Liver (tissue), 9 donors: ENCODE results near the gene HOXD9. TPM values are rescaled to one million over a fixed set of nuclear protein-coding genes. Genes with fewer than 3 reads are reported as not detected.

Experiments
- DNase-seq: peaks from one replicate; pipeline ENCODE4 v3.0.0-alpha.2; 2017; ENCODE audit warnings: low spot score
- H3K27ac ChIP-seq, 2 donors: one replicate each; pipeline ENCODE4 v1.7.0; 2013; ENCODE audit warnings: inconsistent platforms in 2 of 2, low read length in 2 of 2, control low read depth in 1 of 2, low read depth in 1 of 2, mild to moderate bottlenecking in 1 of 2
- H3K27me3 ChIP-seq, 4 donors: one replicate each; pipeline versions ENCODE4 v1.6.1 to v1.7.0; 2013; ENCODE audit warnings: low read length in 3 of 4, inconsistent platforms in 1 of 4, mild to moderate bottlenecking in 1 of 4, moderate library complexity in 1 of 4; ENCODE audit not compliant: control insufficient read depth in 4 of 4, insufficient read depth in 4 of 4
- H3K36me3 ChIP-seq, 4 donors: one replicate each; pipeline versions ENCODE4 v1.6.1 to v1.7.0; 2013; ENCODE audit warnings: low read length in 3 of 4, mild to moderate bottlenecking in 3 of 4, low read depth in 1 of 4, moderate library complexity in 1 of 4; ENCODE audit not compliant: control insufficient read depth in 4 of 4, insufficient read depth in 3 of 4
- H3K4me1 ChIP-seq, 4 donors: one replicate each; pipeline versions ENCODE4 v1.6.1 to v1.7.0; 2013; ENCODE audit warnings: low read length in 3 of 4, mild to moderate bottlenecking in 3 of 4, moderate library complexity in 1 of 4; ENCODE audit not compliant: control insufficient read depth in 4 of 4, insufficient read depth in 4 of 4
- H3K4me3 ChIP-seq, 3 donors: one replicate each; pipeline versions ENCODE4 v1.6.1 to v1.7.0; 2013; ENCODE audit warnings: low read length in 3 of 3, control low read depth in 1 of 3, low read depth in 1 of 3, mild to moderate bottlenecking in 1 of 3
- H3K9ac ChIP-seq, 2 donors: one replicate each; pipeline ENCODE4 v1.7.0; 2013; ENCODE audit warnings: low read length in 2 of 2, mild to moderate bottlenecking in 2 of 2, moderate library complexity in 2 of 2, control low read depth in 1 of 2, low read depth in 1 of 2
- H3K9me3 ChIP-seq, 4 donors: one replicate each; pipeline versions ENCODE4 v1.6.1 to v1.7.0; 2013; ENCODE audit warnings: low read length in 3 of 4; ENCODE audit not compliant: control insufficient read depth in 4 of 4
- ATF3 ChIP-seq: IDR thresholded peaks from 2 replicates; pipeline ENCODE4 v1.6.1; 2016; ENCODE audit warnings: antibody characterized with exemption
- CTCF ChIP-seq: fragments of 150-350 bp; IDR thresholded peaks from 2 replicates; pipeline ENCODE4 v1.5.1; 2017; ENCODE audit warnings: improper control_type of control experiment, low read depth, low read length; ENCODE audit not compliant: missing input control
- EGR1 ChIP-seq, 2 donors: IDR thresholded peaks; 2 replicates each; pipeline ENCODE4 v1.6.1; 2016 to 2018; ENCODE audit warnings: antibody characterized with exemption in 2 of 2, low read depth in 2 of 2
- FOXA1 ChIP-seq: IDR thresholded peaks from 2 replicates; pipeline ENCODE4 v1.6.1; 2016; ENCODE audit warnings: antibody characterized with exemption
- FOXA2 ChIP-seq: IDR thresholded peaks from 2 replicates; pipeline ENCODE4 v1.6.1; 2016; ENCODE audit warnings: antibody characterized with exemption
- HNF4A ChIP-seq, 2 donors: conservative IDR thresholded peaks; 2 replicates each; pipeline ENCODE4 v1.6.1; 2016; ENCODE audit warnings: antibody characterized with exemption in 2 of 2, mild to moderate bottlenecking in 2 of 2
- JUND ChIP-seq, 2 donors: IDR thresholded peaks; 2 replicates each; pipeline ENCODE4 v1.6.1; 2016; ENCODE audit warnings: antibody characterized with exemption in 2 of 2
- TAF1 ChIP-seq: conservative IDR thresholded peaks from 2 replicates; pipeline ENCODE4 v1.6.1; 2016; ENCODE audit warnings: antibody characterized with exemption, mild to moderate bottlenecking
- YY1 ChIP-seq: IDR thresholded peaks from 2 replicates; pipeline ENCODE4 v1.6.1; 2016; ENCODE audit warnings: antibody characterized with exemption, mild to moderate bottlenecking
- WGBS: extraction: QIAGEN DNeasy Blood & Tissue Kit; methylation state at CpG from one replicate; pipeline ENCODE4 v1.1.7; 2013; 5-methylcytosine and 5-hydroxymethylcytosine counted together
- polyA plus RNA-seq, 2 donors: library from polyadenylated mRNA; stranded (reverse) in 1 of 2; unstranded in 1 of 2; fragments of 200-250 nt in 1 of 2; fragments of >200 nt in 1 of 2; fragmentation: Nextera tagmentation in 1 of 2; extraction: Ambion mirVana in 1 of 2; gene quantifications; one replicate each; pipeline versions ENCODE4 v1.2.1 to v1.2.3, GENCODE V29; 2013 to 2015
- total RNA-seq, 2 donors: library from RNA; depleted of rRNA; stranded (reverse); fragments of >200 nt; gene quantifications; one replicate each; pipeline ENCODE4 v1.2.3, GENCODE V29; 2014
- TF ChIP-seq, protein P1 (sequence below): IDR thresholded peaks from 2 replicates; pipeline ENCODE4 v1.6.1; 2016; ENCODE audit warnings: antibody characterized with exemption, mild to moderate bottlenecking
- TF ChIP-seq, protein P2 (sequence below): IDR thresholded peaks from 2 replicates; pipeline ENCODE4 v1.6.1; 2016; ENCODE audit warnings: antibody characterized with exemption
- donor health status: healthy.
- donor health status: healthy.
- donor health status: healthy.
- donor health status: healthy.
- donor health status: healthy.

HOXD9 gene
- total and polyA plus RNA-seq, 4 donors: 0.07 TPM; not detected in 3

- DNase-seq: no peak
- Histone ChIP-seq H3K4me1 (peaks cover 4 to 10% (median 9%) of the 10 kb centered on the region in 4 donors), H3K9ac (no peak overlapping the region), H3K9me3 (peaks cover 0 to 7% (median 0%) of the 10 kb centered on the region in 4 donors), H3K27me3 (peaks cover 20 to 54% (median 30%) of the 10 kb centered on the region in 4 donors), H3K27ac (no peak overlapping the region), H3K36me3 (no peaks in the 10 kb centered on the region), H3K4me3 (peak overlapping the region in 1 of 3 donors; percentile 47)
- 8% methylated on average over 47 of the region's 47 CpGs for WGBS
- TF ChIP-seq FOXA2: no peak
- no peak for TF ChIP-seq EGR1 (IDR thresholded peaks at IDR 0.05; ENCODE audit: low read depth in 2 of 2)
- TF ChIP-seq, protein P1, sequence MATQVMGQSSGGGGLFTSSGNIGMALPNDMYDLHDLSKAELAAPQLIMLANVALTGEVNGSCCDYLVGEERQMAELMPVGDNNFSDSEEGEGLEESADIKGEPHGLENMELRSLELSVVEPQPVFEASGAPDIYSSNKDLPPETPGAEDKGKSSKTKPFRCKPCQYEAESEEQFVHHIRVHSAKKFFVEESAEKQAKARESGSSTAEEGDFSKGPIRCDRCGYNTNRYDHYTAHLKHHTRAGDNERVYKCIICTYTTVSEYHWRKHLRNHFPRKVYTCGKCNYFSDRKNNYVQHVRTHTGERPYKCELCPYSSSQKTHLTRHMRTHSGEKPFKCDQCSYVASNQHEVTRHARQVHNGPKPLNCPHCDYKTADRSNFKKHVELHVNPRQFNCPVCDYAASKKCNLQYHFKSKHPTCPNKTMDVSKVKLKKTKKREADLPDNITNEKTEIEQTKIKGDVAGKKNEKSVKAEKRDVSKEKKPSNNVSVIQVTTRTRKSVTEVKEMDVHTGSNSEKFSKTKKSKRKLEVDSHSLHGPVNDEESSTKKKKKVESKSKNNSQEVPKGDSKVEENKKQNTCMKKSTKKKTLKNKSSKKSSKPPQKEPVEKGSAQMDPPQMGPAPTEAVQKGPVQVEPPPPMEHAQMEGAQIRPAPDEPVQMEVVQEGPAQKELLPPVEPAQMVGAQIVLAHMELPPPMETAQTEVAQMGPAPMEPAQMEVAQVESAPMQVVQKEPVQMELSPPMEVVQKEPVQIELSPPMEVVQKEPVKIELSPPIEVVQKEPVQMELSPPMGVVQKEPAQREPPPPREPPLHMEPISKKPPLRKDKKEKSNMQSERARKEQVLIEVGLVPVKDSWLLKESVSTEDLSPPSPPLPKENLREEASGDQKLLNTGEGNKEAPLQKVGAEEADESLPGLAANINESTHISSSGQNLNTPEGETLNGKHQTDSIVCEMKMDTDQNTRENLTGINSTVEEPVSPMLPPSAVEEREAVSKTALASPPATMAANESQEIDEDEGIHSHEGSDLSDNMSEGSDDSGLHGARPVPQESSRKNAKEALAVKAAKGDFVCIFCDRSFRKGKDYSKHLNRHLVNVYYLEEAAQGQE: no peak
- no peak for TF ChIP-seq JUND (IDR thresholded peaks at IDR 0.05)
Observed at GRCh38 chr2:176122052-176122682, 352 bp upstream of the HOXD9 start.

GRCh38 chr2:176123411-176124109 lies 1.0 kb downstream of the HOXD9 start:
- Histone ChIP-seq H3K9ac (no peak overlapping the region), H3K27me3 (peaks cover 20 to 51% (median 26%) of the 10 kb centered on the region in 4 donors), H3K9me3 (peaks cover 0 to 3% (median 0%) of the 10 kb centered on the region in 4 donors), H3K4me1 (peaks cover 4 to 10% (median 9%) of the 10 kb centered on the region in 4 donors), H3K27ac (no peak overlapping the region), H3K4me3 (peak overlapping the region in 1 of 3 donors; percentile 47), H3K36me3 (no peaks in the 10 kb centered on the region)
- TF ChIP-seq JUND (IDR thresholded peaks at IDR 0.05) (no peak), FOXA2 (no peak), FOXA1 (no peak), CTCF (no peak), HNF4A (conservative IDR thresholded peaks at IDR 0.05) (no peak), ATF3 (no peak), TAF1 (no peak), YY1 (no peak)
- TF ChIP-seq, protein P2, sequence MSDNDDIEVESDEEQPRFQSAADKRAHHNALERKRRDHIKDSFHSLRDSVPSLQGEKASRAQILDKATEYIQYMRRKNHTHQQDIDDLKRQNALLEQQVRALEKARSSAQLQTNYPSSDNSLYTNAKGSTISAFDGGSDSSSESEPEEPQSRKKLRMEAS: no peak
- 6% methylated on average over 40 of the region's 40 CpGs for WGBS
- no peak for DNase-seq
